Measurements from ENCODE around the gene MYL2.

GRCh38 chr12:110901401-110901800 lies 19.0 kb downstream of the MYL2 start:
- TF ChIP-seq CTCF (IDR thresholded peaks at IDR 0.05) (no peak), POLR2A (IDR thresholded peaks at IDR 0.05) (no peak)

Measured in lower leg skin (tissue), 3 donors.